OCI-LY7 (cell line): ENCODE results near the gene PDCD1. TPM values are rescaled to one million over a fixed set of nuclear protein-coding genes. Genes with fewer than 3 reads are reported as not detected.

Source experiments
- BruUV-seq: library from RNA; stranded (reverse); fragments of 400-500 nt; replicated peaks from 2 replicates; lab custom pipeline; 2021; lab: Mats Ljungman, UMichigan
- CTCF ChIA-PET: fragments of 300-600 bp; sonication (Branson Sonifier 250); formaldehyde crosslinking; loops from one replicate; lab custom pipeline; 2022; ENCODE audit warnings: antibody characterized with exemption; ENCODE audit not compliant: unreplicated experiment; lab: Charles Lee
- POLR2A ChIA-PET: fragments of 300-600 bp; sonication (Branson Sonifier 250); formaldehyde crosslinking; loops from one replicate; lab custom pipeline; 2022; ENCODE audit warnings: antibody characterized with exemption; lab: Charles Lee
- DNase-seq: peaks from one replicate; pipeline ENCODE4 v3.0.0-alpha.2; 2015; ENCODE audit warnings: low spot score
- H2AFZ ChIP-seq: fragments of 200-600 bp; sonication (generic), shearing (Covaris generic); 2 replicates; pipeline ENCODE4 v1.6.1; 2014; ENCODE audit warnings: mild to moderate bottlenecking, antibody characterized with exemption, low read length, moderate library complexity
- H3K27ac ChIP-seq: fragments of 200-600 bp; sonication (generic); 2 replicates; pipeline ENCODE4 v1.5.1; 2014; ENCODE audit warnings: mixed run types, low read depth, mild to moderate bottlenecking, moderate library complexity, low read length, inconsistent platforms; ENCODE audit not compliant: poor library complexity, severe bottlenecking
- H3K36me3 ChIP-seq: fragments of 200-600 bp; sonication (generic); 2 replicates; pipeline ENCODE4 v1.6.1; 2014; ENCODE audit warnings: mild to moderate bottlenecking, antibody characterized with exemption, low read length, moderate library complexity, mixed read lengths; ENCODE audit not compliant: insufficient read depth
- H3K4me1 ChIP-seq: fragments of 200-600 bp; sonication (generic); 2 replicates; pipeline ENCODE4 v1.5.1; 2014; ENCODE audit warnings: mild to moderate bottlenecking, low read length; ENCODE audit not compliant: insufficient read depth, poor library complexity, severe bottlenecking
- H3K4me2 ChIP-seq: fragments of 200-600 bp; sonication (generic); 2 replicates; pipeline ENCODE4 v1.6.1; 2014; ENCODE audit warnings: mild to moderate bottlenecking, low read length
- H3K4me3 ChIP-seq: fragments of 200-600 bp; sonication (generic); 2 replicates; pipeline ENCODE4 v1.5.1; 2014; ENCODE audit warnings: mild to moderate bottlenecking, low read depth, low read length; ENCODE audit not compliant: poor library complexity, severe bottlenecking
- H3K79me2 ChIP-seq: fragments of 200-600 bp; sonication (generic); 2 replicates; pipeline ENCODE4 v1.6.1; 2016; ENCODE audit warnings: low read depth, mild to moderate bottlenecking, low read length, moderate library complexity, mixed read lengths; ENCODE audit not compliant: insufficient read depth
- H3K9me2 ChIP-seq: fragments of 200-600 bp; sonication (generic); 2 replicates; pipeline ENCODE4 v1.6.1; 2016; ENCODE audit warnings: mild to moderate bottlenecking, low read length, mixed read lengths; ENCODE audit not compliant: insufficient read depth
- H3K9me3 ChIP-seq: fragments of 200-600 bp; sonication (generic); 2 replicates; pipeline ENCODE4 v1.6.1; 2014; ENCODE audit warnings: mild to moderate bottlenecking, mixed run types, low read length, mixed read lengths
- H4K20me1 ChIP-seq: fragments of 200-600 bp; sonication (generic); 2 replicates; pipeline ENCODE4 v1.6.1; 2014; ENCODE audit warnings: mild to moderate bottlenecking, antibody characterized with exemption, low read length, moderate library complexity, mixed read lengths; ENCODE audit not compliant: insufficient read depth
- EZH2phosphoT487 ChIP-seq: fragments of 200-600 bp; sonication (generic); IDR thresholded peaks from 2 replicates; pipeline ENCODE4 v1.6.1; 2018; ENCODE audit warnings: low read depth, borderline replicate concordance, mild to moderate bottlenecking, mixed run types, antibody characterized with exemption, low read length, moderate library complexity, mixed read lengths
- intact Hi-C: fragments of 100-400 bp; cut with micrococcal nuclease; formaldehyde crosslinking; loops from one replicate; pipeline ENCODE4 v1.10.0; 2022; ENCODE audit not compliant: unreplicated experiment
- total RNA-seq, 2 experiments: library from RNA; depleted of rRNA in 1 of 2; stranded (reverse); fragments of >200 nt in 1 of 2; shearing (Covaris generic) in 1 of 2; gene quantifications; 2 replicates each; pipeline ENCODE4 v1.2.3, GENCODE V29; 2014 to 2022
- TF ChIP-seq, protein P1 (sequence below): fragments of 200-600 bp; sonication (generic); conservative IDR thresholded peaks from 2 replicates; pipeline ENCODE4 v1.5.1; 2014; ENCODE audit warnings: mild to moderate bottlenecking, antibody characterized with exemption, low read length, moderate library complexity, mixed read lengths

The PDCD1 gene
- total RNA-seq, 2 experiments from 2014 or later, result not detected

DNA sequence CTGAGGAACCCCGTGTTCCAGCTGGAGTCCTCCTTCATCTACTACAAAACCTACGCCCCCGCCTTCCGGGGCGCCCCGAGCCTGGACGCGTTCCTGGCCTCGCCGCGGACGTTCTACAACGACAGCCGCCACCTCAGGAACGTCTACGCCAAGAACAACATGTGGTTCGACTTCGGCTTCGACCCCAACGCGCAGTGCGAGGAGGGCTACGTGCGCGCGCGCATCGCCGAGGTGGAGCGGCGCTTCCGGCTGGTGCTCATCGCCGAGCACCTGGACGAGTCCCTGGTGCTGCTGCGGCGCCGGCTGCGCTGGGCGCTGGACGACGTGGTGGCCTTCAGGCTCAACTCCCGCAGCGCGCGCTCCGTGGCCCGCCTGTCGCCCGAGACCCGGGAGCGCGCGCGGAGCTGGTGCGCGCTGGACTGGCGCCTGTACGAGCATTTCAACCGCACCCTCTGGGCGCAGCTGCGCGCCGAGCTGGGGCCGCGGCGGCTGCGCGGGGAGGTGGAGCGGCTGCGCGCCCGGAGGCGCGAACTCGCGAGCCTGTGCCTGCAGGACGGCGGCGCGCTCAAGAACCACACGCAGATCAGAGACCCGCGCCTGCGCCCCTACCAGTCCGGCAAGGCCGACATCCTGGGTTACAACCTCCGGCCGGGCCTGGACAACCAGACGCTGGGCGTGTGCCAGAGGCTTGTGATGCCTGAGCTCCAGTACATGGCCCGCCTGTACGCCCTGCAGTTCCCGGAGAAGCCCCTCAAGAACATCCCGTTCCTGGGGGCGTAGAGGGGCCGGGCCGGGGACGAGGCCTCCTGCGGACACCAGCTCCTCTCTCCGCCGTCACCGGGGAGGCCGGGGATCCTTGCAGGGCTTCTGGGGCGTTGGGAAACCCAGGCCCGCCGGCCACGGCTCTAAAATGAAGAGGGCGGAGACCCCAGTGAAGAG, 55.0 kb downstream of the PDCD1 start:
- BruUV-seq, result no TSS peak
- ChIA-PET CTCF (interaction anchor here (0.7 kb wide), 1 partner anchor 26 kb away, joined by 3 read pairs; no protein-coding TSS in a partner anchor), POLR2A (no interaction called here)
- Histone ChIP-seq H3K36me3 (no peaks in the 10 kb centered on the region), H2AFZ (no peak overlapping the region), H3K4me2 (no peak overlapping the region), H3K9me3 (no peaks in the 10 kb centered on the region), H3K27ac (no peak overlapping the region), H3K4me3 (no peak overlapping the region), H3K4me1 (peaks cover 3% of the 10 kb centered on the region), H3K9me2 (no peaks in the 10 kb centered on the region), H3K79me2 (no peaks in the 10 kb centered on the region), H4K20me1 (no peaks in the 10 kb centered on the region)
- intact Hi-C loops, result no loop called here
- TF ChIP-seq, protein P1, sequence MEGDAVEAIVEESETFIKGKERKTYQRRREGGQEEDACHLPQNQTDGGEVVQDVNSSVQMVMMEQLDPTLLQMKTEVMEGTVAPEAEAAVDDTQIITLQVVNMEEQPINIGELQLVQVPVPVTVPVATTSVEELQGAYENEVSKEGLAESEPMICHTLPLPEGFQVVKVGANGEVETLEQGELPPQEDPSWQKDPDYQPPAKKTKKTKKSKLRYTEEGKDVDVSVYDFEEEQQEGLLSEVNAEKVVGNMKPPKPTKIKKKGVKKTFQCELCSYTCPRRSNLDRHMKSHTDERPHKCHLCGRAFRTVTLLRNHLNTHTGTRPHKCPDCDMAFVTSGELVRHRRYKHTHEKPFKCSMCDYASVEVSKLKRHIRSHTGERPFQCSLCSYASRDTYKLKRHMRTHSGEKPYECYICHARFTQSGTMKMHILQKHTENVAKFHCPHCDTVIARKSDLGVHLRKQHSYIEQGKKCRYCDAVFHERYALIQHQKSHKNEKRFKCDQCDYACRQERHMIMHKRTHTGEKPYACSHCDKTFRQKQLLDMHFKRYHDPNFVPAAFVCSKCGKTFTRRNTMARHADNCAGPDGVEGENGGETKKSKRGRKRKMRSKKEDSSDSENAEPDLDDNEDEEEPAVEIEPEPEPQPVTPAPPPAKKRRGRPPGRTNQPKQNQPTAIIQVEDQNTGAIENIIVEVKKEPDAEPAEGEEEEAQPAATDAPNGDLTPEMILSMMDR, result no peak
- no peak for TF ChIP-seq EZH2phosphoT487
- no peak for DNase-seq

DNA sequence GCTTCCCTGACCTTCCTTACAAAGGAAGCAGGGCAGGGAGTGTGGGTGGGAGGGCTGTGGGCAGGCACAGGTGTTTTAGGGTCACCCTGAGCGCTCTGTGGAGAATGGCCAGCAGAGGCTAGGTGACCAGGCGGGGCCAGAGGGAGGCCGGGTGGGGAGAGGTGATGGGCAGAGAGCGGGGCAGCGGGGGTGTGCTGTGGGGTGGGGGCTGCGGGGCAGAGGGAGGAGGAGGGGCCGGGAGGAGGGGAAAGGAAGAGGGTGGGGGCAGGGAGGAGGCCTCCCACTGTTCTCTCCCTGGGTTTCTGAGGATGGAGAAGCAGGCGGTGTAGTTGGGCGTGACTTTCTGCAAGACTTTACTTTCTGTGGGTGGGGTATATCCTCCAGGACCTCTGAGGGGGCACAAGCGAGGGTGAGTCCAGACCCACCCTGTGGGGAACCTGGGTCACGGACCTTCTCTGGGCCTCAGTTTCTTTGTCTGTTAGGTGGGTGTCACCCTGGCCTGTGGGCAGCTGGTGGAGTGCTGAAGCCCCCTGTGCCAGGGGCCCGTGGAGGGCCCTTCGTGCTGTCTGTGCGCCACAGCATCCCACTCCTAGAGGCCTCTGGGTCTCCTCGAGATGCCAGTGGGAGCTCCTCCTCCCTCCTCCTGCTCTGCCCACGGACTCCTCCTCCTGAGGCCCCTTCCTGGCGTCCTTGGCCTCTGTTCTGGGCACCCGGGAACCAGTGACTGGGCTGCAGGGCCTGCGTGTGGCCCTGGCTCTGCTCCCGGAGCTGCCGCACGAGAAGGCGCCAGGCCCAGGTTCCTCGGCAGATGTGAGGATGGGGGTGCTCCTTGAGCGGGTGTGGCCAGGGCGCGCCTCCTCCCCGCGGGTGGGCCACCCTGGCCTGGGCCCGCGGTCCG, 56.0 kb downstream of the PDCD1 start:
- no peak overlapping the region for H3K4me3 ChIP-seq
- intact Hi-C loops, result no loop called here
- H4K20me1 ChIP-seq, result no peaks in the 10 kb centered on the region
- no peaks in the 10 kb centered on the region for H3K9me3 ChIP-seq
- H2AFZ ChIP-seq, result no peak overlapping the region
- peaks cover 3% of the 10 kb centered on the region for H3K4me1 ChIP-seq
- no peak for DNase-seq
- ChIA-PET POLR2A (no interaction called here), CTCF (interaction anchor here (0.7 kb wide), 1 partner anchor 27 kb away, joined by 3 read pairs; no protein-coding TSS in a partner anchor)
- H3K4me2 ChIP-seq, result no peak overlapping the region
- H3K79me2 ChIP-seq, result no peaks in the 10 kb centered on the region
- no peak overlapping the region for H3K27ac ChIP-seq
- TF ChIP-seq, protein P1, result no peak
- TF ChIP-seq EZH2phosphoT487, result no peak
- H3K9me2 ChIP-seq, result no peaks in the 10 kb centered on the region
- H3K36me3 ChIP-seq, result no peaks in the 10 kb centered on the region
- BruUV-seq, result no TSS peak
